NCI-H2227 treated with DMSO at 0.1 percent for 48 hours (cell line): ENCODE results near the gene GRM1.

Experiments used
- DNase-seq: peaks from one replicate; lab custom pipeline; 2025; lab: John Stamatoyannopoulos, UW

GRM1 gene

DNA sequence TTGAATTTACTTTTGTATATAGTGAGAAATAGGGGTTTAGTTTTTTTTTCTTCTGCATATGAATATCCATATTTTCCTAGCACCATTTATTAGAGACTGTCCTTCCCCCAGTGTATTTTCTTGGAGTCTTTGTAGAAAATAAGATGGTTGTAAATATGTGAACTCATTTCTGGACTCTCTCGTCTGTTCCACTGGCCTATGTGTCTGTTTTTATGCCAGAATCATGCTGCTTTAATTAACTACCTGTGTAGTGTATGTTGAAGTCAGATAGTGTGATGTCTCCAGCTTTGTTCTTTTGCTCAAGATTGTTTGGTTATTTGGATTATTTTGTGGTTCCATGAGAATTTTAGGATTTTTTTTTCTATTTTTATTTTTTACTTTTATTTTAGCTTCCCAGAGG is 338.2 kb downstream of the GRM1 start:
- DNase-seq = no peak

GRCh38 chr6:146369866-146370265 is 341.0 kb downstream of the GRM1 start:
- no peak for DNase-seq

GRCh38 chr6:146381486-146381885 is 352.6 kb downstream of the GRM1 start:
- no peak for DNase-seq

GRCh38 chr6:146388736-146389364 is 360.0 kb downstream of the GRM1 start:
- no peak for DNase-seq

DNA sequence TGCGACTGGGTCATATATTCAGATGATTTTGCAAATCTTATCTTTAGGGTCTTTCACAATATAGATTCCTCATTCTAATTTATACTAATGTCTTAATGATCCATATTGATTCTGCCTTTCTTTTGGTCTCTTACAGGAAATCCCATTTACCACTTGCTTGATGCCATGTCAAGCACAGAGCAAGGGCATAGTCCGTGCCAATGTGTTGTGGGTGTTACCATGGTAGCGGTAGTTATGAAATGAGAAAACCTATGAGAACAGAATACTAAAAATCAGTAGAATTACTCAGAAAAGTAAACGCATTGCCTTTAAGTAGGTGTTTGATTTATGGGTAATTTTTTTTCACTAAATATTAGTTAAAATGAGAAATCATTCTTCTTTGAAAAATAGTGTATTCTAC is 360.9 kb downstream of the GRM1 start:
- no peak for DNase-seq

DNA sequence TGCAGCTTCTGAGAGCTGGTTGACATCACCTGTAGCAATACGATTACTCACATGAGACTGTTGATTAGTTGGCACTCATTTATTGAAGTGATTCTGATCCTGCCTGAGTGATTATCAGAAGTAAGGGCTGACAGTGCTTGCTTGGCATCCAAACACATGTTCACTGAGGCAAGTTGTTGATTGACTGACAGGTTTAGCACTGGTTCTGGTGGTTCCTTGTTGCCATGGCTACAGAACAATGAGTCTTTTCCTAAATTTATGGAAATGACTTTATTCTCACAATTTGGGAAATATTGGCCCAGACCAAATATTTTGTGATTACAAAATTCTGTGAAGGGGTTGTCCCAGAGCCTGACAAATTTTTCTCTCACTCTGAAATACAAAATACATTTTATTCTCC is 368.8 kb downstream of the GRM1 start:
- DNase-seq = no peak

- DNase-seq = no peak
These were observed 373.6 kb downstream of the GRM1 start for GRCh38 chr6:146402476-146402875.

DNA sequence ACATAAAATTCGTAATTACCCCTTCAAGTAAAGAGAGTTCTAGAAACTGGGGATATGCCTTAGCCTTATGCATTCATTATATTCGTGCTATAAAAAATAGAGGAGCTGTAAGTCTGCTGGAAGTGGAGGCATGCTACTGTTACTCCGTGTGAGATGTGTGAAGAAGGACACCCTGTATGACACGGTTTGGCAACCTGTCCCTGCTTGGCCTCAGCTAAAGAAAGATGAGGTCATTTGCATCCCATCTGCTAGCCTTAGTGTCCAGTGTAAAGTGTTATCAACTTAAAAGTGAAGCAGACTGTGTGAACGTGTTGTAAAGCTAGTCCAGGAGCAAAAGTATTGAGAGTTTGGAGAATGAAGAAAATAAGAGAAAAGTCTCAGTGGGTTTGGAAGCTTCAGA is 379.7 kb downstream of the GRM1 start:
- DNase-seq = no peak

DNA sequence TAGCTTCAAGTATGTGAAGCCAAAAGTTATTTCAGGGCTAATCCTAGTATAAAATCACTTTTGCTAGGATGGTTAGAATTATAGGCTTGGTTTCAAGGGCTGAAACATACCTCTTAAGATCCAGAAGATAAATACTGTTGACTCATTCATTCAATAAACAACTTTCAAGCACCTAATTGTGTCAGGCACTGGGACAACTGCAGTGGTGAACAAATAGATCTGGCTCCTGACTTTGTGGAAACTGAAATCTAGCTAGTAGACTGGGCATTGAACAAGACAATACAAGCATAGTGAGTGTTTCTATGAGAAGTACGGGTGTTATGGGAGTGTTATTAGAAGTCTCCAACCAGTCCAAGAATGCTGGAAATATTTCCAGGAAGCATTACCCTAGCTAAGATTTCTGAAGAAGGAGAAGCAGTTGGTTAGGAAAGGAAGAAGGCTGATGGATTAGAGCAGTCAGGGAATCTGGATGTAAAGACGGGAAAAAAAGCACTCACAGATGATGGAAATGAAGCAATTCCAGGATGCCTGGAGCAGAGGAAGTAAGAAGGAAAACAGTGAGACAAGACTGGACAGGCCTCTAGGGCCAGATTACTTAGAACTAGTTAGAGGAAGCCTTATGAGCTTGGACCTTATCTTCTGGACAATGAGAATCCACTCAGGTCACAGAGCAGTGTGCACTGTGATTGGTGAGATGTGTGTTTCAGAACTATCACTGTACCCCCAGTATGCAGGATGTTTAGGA is 382.2 kb downstream of the GRM1 start:
- DNase-seq = no peak

GRCh38 chr6:146419576-146419975 is 390.7 kb downstream of the GRM1 start:
- DNase-seq = no peak

- no peak for DNase-seq
These were observed 391.4 kb downstream of the GRM1 start for GRCh38 chr6:146420255-146420654.

GRCh38 chr6:146422789-146423375 is 394.0 kb downstream of the GRM1 start:
- no peak for DNase-seq

DNA sequence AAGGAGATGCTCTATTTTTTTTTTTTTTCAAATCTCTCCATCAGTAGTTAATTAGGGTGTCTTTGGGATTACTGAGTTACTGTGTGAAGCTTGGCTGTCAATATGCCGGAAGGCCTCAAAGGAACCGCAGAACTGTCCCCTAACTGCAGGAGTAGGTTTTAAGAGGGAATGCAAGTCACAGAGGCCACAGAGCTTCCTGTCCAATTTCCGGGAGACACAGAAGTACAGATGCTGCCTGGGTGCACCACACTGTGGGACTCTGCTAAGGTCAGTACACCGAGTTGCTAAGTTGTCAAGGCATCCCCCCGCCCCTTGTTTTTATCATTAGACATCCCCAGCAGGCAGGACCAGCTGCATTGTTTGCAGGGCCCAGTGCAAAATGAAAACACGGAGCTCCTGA is 394.6 kb downstream of the GRM1 start:
- no peak for DNase-seq

- no peak for DNase-seq
These were observed 397.7 kb downstream of the GRM1 start for GRCh38 chr6:146426516-146426915.

DNA sequence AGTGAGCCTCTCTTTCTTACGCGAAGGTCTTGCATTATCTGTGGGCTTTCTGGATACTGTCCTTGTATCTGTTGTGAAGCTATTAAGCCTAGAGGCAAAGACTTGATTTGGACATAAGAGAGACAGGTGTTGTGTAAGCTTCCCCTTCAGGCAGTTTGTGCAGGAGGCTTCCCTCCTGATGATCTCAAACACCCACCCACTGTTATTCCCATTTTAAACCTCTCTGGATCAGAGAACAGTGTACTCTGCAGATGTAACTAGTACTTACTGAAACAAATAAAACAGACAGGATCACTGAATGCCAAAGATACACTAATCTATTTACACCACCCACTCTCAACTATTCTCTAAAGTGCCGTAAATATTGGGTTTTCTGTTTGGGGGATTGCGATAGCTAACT is 401.0 kb downstream of the GRM1 start:
- no peak for DNase-seq

- DNase-seq = no peak
These were observed 405.2 kb downstream of the GRM1 start for GRCh38 chr6:146433881-146434731.

- DNase-seq = no peak
These were observed 406.0 kb downstream of the GRM1 start for GRCh38 chr6:146434732-146435390.

DNA sequence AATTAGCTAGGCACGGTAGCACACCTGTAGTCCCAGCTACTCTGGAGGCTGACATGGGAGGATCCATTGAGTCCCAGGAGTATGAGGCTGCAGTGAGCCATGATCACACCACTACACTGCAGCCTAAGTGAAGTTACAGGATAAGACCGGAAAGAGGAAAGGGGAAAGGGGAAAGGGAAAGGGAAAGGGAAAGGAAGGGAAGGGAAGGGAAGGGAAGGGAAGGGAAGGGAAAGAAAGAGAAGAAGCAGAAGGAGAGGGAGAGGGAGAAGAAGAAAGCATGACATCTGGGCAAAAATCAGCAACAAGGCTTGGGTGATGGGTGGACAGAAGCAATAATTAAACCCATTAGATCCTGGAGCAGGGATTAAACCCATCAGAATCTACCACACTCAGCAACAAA is 413.0 kb downstream of the GRM1 start:
- no peak for DNase-seq

DNA sequence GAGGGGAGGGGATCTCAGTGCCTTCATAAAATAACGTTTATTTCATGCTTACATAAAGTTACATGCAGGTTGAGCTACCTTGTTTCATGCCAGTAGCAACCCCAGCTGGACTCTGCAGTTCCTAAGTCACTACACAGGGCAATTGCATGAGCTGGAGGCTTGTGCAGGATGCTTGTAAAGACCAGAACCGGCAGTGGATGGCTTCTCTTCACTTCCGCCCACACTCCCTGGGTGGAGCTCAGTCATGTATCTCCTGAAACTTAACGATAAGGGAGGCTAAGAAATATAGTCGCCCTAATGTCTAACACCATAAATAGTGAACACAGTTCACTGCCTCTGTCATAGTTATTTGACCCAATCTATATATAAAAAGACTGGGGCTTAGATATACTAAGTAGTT is 415.3 kb downstream of the GRM1 start:
- DNase-seq = no peak

- no peak for DNase-seq
These were observed 416.4 kb downstream of the GRM1 start for GRCh38 chr6:146445233-146445632.

GRCh38 chr6:146456886-146457285 is 428.0 kb downstream of the GRM1 start:
- DNase-seq = no peak

- no peak for DNase-seq
These were observed 432.1 kb downstream of the GRM1 start for GRCh38 chr6:146460941-146461340.
